IMR-90 (cell line): Measurements from ENCODE around the gene KCNQ2. TPM values are rescaled to one million over a fixed set of nuclear protein-coding genes. Genes with fewer than 3 reads are reported as not detected.

Source experiments
- ATAC-seq: fragments of 200-7000 bp; cut with Tn5 transposase; 2 replicates; pipeline ENCODE4 v1.9.1; 2020; ENCODE audit warnings: low read depth, mild to moderate bottlenecking, moderate library complexity
- BruUV-seq: library from RNA; stranded (reverse); fragments of 400-500 nt; replicated peaks from 2 replicates; lab custom pipeline; 2021; lab: Mats Ljungman, UMichigan
- CTCF ChIA-PET: fragments of 300-600 bp; formaldehyde crosslinking; extraction: SDS; loops from one replicate; lab custom pipeline; 2021; ENCODE audit warnings: antibody characterized with exemption; lab: Yijun Ruan, JAX
- POLR2A ChIA-PET: fragments of 300-600 bp; sonication (Branson Sonifier 250); formaldehyde crosslinking; loops from one replicate; lab custom pipeline; 2022; ENCODE audit warnings: antibody characterized with exemption; ENCODE audit not compliant: unreplicated experiment; lab: Charles Lee
- DNase-seq: peaks from one replicate; pipeline ENCODE4 v3.0.0; 2013
- H2AFZ ChIP-seq: replicated peaks from 2 replicates; pipeline ENCODE3; 2013; ENCODE audit warnings: low read length, mild to moderate bottlenecking; ENCODE audit not compliant: poor library complexity
- H2AK5ac ChIP-seq: 2 replicates; pipeline ENCODE4 v1.6.1; 2013; ENCODE audit warnings: low read depth, low read length, inconsistent platforms
- H2AK9ac ChIP-seq: replicated peaks from 2 replicates; pipeline ENCODE3; 2013; ENCODE audit warnings: mild to moderate bottlenecking, low read depth, low read length, moderate library complexity; ENCODE audit not compliant: poor library complexity
- H2BK120ac ChIP-seq: 2 replicates; pipeline ENCODE4 v1.6.1; 2013; ENCODE audit warnings: low read depth, low read length, inconsistent platforms
- H2BK15ac ChIP-seq: 3 replicates; pipeline ENCODE4 v1.6.1; 2013; ENCODE audit warnings: low read depth, low read length, inconsistent platforms
- H2BK20ac ChIP-seq: 2 replicates; pipeline ENCODE4 v1.6.1; 2013; ENCODE audit warnings: low read depth, mild to moderate bottlenecking, inconsistent platforms, low read length, moderate library complexity
- H2BK5ac ChIP-seq: 2 replicates; pipeline ENCODE4 v1.6.1; 2013; ENCODE audit warnings: mild to moderate bottlenecking, low read depth, low read length, inconsistent platforms; ENCODE audit not compliant: poor library complexity, severe bottlenecking
- H3K14ac ChIP-seq: replicated peaks from 2 replicates; pipeline ENCODE4 v1.6.1; 2013; ENCODE audit warnings: low read depth, low read length, inconsistent platforms
- H3K18ac ChIP-seq: 2 replicates; pipeline ENCODE4 v1.6.1; 2013; ENCODE audit warnings: low read depth, low read length, control low read depth
- H3K23ac ChIP-seq: 2 replicates; pipeline ENCODE4 v1.6.1; 2013; ENCODE audit warnings: low read depth, low read length, inconsistent platforms
- H3K27ac ChIP-seq: 2 replicates; pipeline ENCODE4 v1.5.1; 2013; ENCODE audit warnings: mild to moderate bottlenecking, control low read depth, low read length; ENCODE audit not compliant: insufficient read depth
- H3K27me3 ChIP-seq: 2 replicates; pipeline ENCODE4 v1.6.1; 2013; ENCODE audit warnings: low read length; ENCODE audit not compliant: control insufficient read depth, insufficient read depth
- H3K36me3 ChIP-seq: 2 replicates; pipeline ENCODE4 v1.6.1; 2013; ENCODE audit warnings: low read length, mixed read lengths; ENCODE audit not compliant: control insufficient read depth, insufficient read depth
- H3K4ac ChIP-seq: 2 replicates; pipeline ENCODE4 v1.6.1; 2013; ENCODE audit warnings: low read depth, low read length, inconsistent platforms
- H3K4me1 ChIP-seq: 2 replicates; pipeline ENCODE4 v1.6.1; 2013; ENCODE audit warnings: low read length, mixed read lengths; ENCODE audit not compliant: control insufficient read depth, insufficient read depth
- H3K4me2 ChIP-seq: 2 replicates; pipeline ENCODE4 v1.6.1; 2013; ENCODE audit warnings: low read depth, mild to moderate bottlenecking, control low read depth, low read length, moderate library complexity
- H3K4me3 ChIP-seq: 2 replicates; pipeline ENCODE4 v1.5.1; 2013; ENCODE audit warnings: low read depth, mild to moderate bottlenecking, control low read depth, low read length, moderate library complexity; ENCODE audit not compliant: insufficient read depth
- H3K56ac ChIP-seq: 2 replicates; pipeline ENCODE4 v1.6.1; 2013; ENCODE audit warnings: low read length, inconsistent platforms; ENCODE audit not compliant: insufficient read depth; ENCODE audit errors: extremely low read depth
- H3K79me1 ChIP-seq, 2 experiments: 2 replicates each; pipeline ENCODE4 v1.6.1; 2013; ENCODE audit warnings: low read length in 2 of 2, inconsistent platforms in 1 of 2, low read depth in 1 of 2
- H3K9ac ChIP-seq: 2 replicates; pipeline ENCODE4 v1.6.1; 2013; ENCODE audit warnings: low read depth, low read length, control low read depth
- H3K9me1 ChIP-seq: 2 replicates; pipeline ENCODE4 v1.6.1; 2013; ENCODE audit warnings: low read length, inconsistent platforms; ENCODE audit not compliant: insufficient read depth
- H3K9me3 ChIP-seq: 2 replicates; pipeline ENCODE4 v1.6.1; 2013; ENCODE audit warnings: low read length; ENCODE audit not compliant: control insufficient read depth, insufficient read depth
- H4K20me1 ChIP-seq: 2 replicates; pipeline ENCODE4 v1.6.1; 2013; ENCODE audit warnings: low read length, inconsistent platforms; ENCODE audit not compliant: insufficient read depth
- H4K5ac ChIP-seq: 2 replicates; pipeline ENCODE4 v1.6.1; 2013; ENCODE audit warnings: mild to moderate bottlenecking, low read depth, low read length, control low read depth
- H4K8ac ChIP-seq, 2 experiments: 2 replicates each; pipeline ENCODE4 v1.6.1; 2013; ENCODE audit warnings: low read depth in 2 of 2, low read length in 2 of 2, control low read depth in 1 of 2, inconsistent platforms in 1 of 2
- H4K91ac ChIP-seq: 2 replicates; pipeline ENCODE4 v1.6.1; 2013; ENCODE audit warnings: low read depth, low read length, inconsistent platforms; ENCODE audit not compliant: insufficient read depth
- CEBPB ChIP-seq: IDR thresholded peaks from 2 replicates; pipeline ENCODE4 v1.6.1; 2012; ENCODE audit warnings: low read depth, low read length, improper control_type of control experiment
- CHD1 ChIP-seq: IDR thresholded peaks from 2 replicates; pipeline ENCODE4 v1.6.1; 2012; ENCODE audit warnings: low read depth, low read length, improper control_type of control experiment
- FOS ChIP-seq: fragments of 150-350 bp; IDR thresholded peaks from 2 replicates; pipeline ENCODE4 v1.6.1; 2016; ENCODE audit warnings: low read depth, low read length
- MAFK ChIP-seq: IDR thresholded peaks from 2 replicates; pipeline ENCODE4 v1.6.1; 2012; ENCODE audit warnings: low read depth, low read length, improper control_type of control experiment
- MAZ ChIP-seq: IDR thresholded peaks from 2 replicates; pipeline ENCODE4 v1.6.1; 2012; ENCODE audit warnings: low read depth, mild to moderate bottlenecking, low read length, improper control_type of control experiment, moderate library complexity, borderline replicate concordance
- MXI1 ChIP-seq: IDR thresholded peaks from 2 replicates; pipeline ENCODE4 v1.6.1; 2012; ENCODE audit warnings: low read depth, mild to moderate bottlenecking, low read length, moderate library complexity, borderline replicate concordance
- NFE2L2 ChIP-seq: fragments of 150-350 bp; IDR thresholded peaks from 2 replicates; pipeline ENCODE4 v1.6.1; 2016; ENCODE audit warnings: low read depth, mild to moderate bottlenecking, low read length
- POLR2A ChIP-seq: IDR thresholded peaks from 2 replicates; pipeline ENCODE4 v1.6.1; 2012; ENCODE audit warnings: mild to moderate bottlenecking, low read depth, low read length
- RCOR1 ChIP-seq: IDR thresholded peaks from 2 replicates; pipeline ENCODE4 v1.6.1; 2012; ENCODE audit warnings: mild to moderate bottlenecking, low read length, improper control_type of control experiment; ENCODE audit not compliant: insufficient replicate concordance
- WGBS, 2 experiments: methylation state at CpG; one replicate each; pipeline versions ENCODE4 v1.1.5 to v1.1.7; 2013; ENCODE audit warnings: missing lambda C conversion rate in 2 of 2; ENCODE audit not compliant: insufficient read length in 1 of 2; ENCODE audit errors: extremely low coverage in 2 of 2; 5-methylcytosine and 5-hydroxymethylcytosine counted together
- dilution Hi-C: fragments of 300-500 bp; cut with HindIII; formaldehyde crosslinking; loops from one replicate; pipeline ENCODE4 v1.14.3; 2018; ENCODE audit warnings: low sequenced_read_pairs; ENCODE audit not compliant: unreplicated experiment
- in situ Hi-C: fragments of 300-500 bp; cut with MboI; formaldehyde crosslinking; loops from 3 replicates; pipeline ENCODE4 v1.14.3; 2019; ENCODE audit warnings: low sequenced_read_pairs, inconsistent platforms, mixed read lengths
- intact Hi-C: fragments of 100-400 bp; cut with micrococcal nuclease; formaldehyde crosslinking; loops from 2 replicates; pipeline ENCODE4 v1.10.0; 2022
- polyA plus RNA-seq, 3 experiments: library from polyadenylated mRNA; depleted of rRNA; stranded (reverse); fragments of >200 nt; gene quantifications; 2 replicates each; pipeline ENCODE4 v1.2.3, GENCODE V29; 2012; ENCODE audit warnings: low replicate concordance in 1 of 3
- total RNA-seq: library from RNA; depleted of rRNA; stranded (reverse); fragments of >200 nt; gene quantifications from 2 replicates; pipeline ENCODE4 v1.2.3, GENCODE V29; 2012
- TF ChIP-seq, protein P1 (sequence below): conservative IDR thresholded peaks from 2 replicates; pipeline ENCODE4 v1.5.1; 2012; ENCODE audit warnings: mild to moderate bottlenecking, low read depth, low read length, improper control_type of control experiment
- TF ChIP-seq, protein P2 (sequence below): fragments of 150-350 bp; IDR thresholded peaks from 2 replicates; pipeline ENCODE4 v1.6.1; 2017; ENCODE audit warnings: mild to moderate bottlenecking, antibody characterized with exemption, low read length, low read depth

Gene KCNQ2
- total and polyA plus RNA-seq, 2 of the 4 experiments (the other 2 are of a cell fraction) = 0.02 TPM; not detected in 1

DNA sequence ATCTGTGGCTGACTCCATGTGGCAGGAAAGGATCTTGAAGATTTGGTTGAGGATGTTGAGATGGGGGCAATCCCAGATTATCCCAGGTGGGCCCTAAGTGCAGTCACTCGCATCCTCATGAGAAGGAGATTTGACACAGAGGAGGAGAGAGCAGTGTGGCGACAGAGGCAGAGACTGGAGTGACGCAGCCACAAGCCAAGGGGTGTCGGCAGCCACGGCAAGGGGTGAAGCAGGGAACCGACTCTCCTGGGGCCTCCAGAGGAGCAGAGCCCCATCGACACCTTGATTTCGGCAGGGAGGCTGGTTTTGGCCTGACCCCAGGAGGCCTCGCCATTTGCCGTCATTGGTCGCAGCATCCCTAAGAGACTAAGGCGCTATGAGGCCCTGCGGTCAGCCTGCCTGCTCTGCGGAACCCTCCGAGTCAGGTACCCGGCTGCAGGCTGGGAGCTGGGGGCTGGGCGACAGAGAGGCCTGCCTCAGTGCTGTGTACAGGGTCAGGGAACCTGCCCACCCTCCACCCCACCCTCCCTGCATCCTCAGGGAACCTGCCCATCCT, 13.9 kb upstream of the KCNQ2 start:
- Histone ChIP-seq H3K27me3 (peaks cover 39% of the 10 kb centered on the region), H3K9me3 (no peaks in the 10 kb centered on the region), H3K56ac (no peak overlapping the region), H3K23ac (no peak overlapping the region), H2AK5ac (no peak overlapping the region), H3K27ac (no peak overlapping the region), H3K4ac (no peak overlapping the region), H3K4me1 (no peaks in the 10 kb centered on the region), H2BK15ac (no peak overlapping the region), H3K9ac (no peak overlapping the region), H4K20me1 (no peaks in the 10 kb centered on the region; the same call in 1 of the 2 replicates), H2BK20ac (no peak overlapping the region), H3K4me2 (no peak overlapping the region), H4K91ac (no peak overlapping the region), H3K9me1 (no peaks in the 10 kb centered on the region), H3K18ac (no peak overlapping the region), H2AFZ (no peak overlapping the region), H2AK9ac (peak overlapping the region; percentile 42), H4K5ac (no peak overlapping the region), H2BK120ac (no peak overlapping the region), H4K8ac (no peak overlapping the region), H3K79me1 (no peaks in the 10 kb centered on the region), H3K14ac (no peak overlapping the region), H3K4me3 (no peak overlapping the region), H2BK5ac (no peak overlapping the region), H3K36me3 (no peaks in the 10 kb centered on the region)
- in situ Hi-C loops (no loop called here), dilution Hi-C loops (no loop called here), intact Hi-C loops (no loop called here)
- ATAC-seq = no peak
- 81% methylated on average over 6 of the region's 17 CpGs; no CpG with 5 or more reads in 1 of the 2 experiments for WGBS, 2 experiments
- CTCF ChIA-PET = no interaction called here
- DNase-seq = no peak
- no TSS peak for BruUV-seq
- TF ChIP-seq MAZ = no peak
- TF ChIP-seq, protein P1, sequence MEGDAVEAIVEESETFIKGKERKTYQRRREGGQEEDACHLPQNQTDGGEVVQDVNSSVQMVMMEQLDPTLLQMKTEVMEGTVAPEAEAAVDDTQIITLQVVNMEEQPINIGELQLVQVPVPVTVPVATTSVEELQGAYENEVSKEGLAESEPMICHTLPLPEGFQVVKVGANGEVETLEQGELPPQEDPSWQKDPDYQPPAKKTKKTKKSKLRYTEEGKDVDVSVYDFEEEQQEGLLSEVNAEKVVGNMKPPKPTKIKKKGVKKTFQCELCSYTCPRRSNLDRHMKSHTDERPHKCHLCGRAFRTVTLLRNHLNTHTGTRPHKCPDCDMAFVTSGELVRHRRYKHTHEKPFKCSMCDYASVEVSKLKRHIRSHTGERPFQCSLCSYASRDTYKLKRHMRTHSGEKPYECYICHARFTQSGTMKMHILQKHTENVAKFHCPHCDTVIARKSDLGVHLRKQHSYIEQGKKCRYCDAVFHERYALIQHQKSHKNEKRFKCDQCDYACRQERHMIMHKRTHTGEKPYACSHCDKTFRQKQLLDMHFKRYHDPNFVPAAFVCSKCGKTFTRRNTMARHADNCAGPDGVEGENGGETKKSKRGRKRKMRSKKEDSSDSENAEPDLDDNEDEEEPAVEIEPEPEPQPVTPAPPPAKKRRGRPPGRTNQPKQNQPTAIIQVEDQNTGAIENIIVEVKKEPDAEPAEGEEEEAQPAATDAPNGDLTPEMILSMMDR = no peak
- TF ChIP-seq FOS = no peak
- no peak for TF ChIP-seq CEBPB
- TF ChIP-seq, protein P2, sequence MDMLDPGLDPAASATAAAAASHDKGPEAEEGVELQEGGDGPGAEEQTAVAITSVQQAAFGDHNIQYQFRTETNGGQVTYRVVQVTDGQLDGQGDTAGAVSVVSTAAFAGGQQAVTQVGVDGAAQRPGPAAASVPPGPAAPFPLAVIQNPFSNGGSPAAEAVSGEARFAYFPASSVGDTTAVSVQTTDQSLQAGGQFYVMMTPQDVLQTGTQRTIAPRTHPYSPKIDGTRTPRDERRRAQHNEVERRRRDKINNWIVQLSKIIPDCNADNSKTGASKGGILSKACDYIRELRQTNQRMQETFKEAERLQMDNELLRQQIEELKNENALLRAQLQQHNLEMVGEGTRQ = no peak
- no peak for TF ChIP-seq MXI1
- TF ChIP-seq POLR2A = no peak
- no peak for TF ChIP-seq MAFK
- no peak for TF ChIP-seq RCOR1
- TF ChIP-seq NFE2L2 = no peak
- TF ChIP-seq CHD1 = no peak
- POLR2A ChIA-PET = no interaction called here
